Stimulated activated effector memory CD8-positive, alpha-beta T cell treated with anti-CD3 and anti-CD28 coated beads, Interleukin-12 subunit alpha, Interleukin-12 subunit beta, amount 100 ng/mL, for 72 hours (primary cell): ENCODE measurements around the gene NDUFB10.

Experiments
- ATAC-seq: fragments of 150-1000 bp; cut with Tn5 transposase; 2 replicates; pipeline ENCODE4 v1.10.0; 2021
- DNase-seq, 2 donors: peaks; one replicate each; pipeline ENCODE4 v3.0.0; 2021 to 2022; ENCODE audit warnings: low spot score in 2 of 2
- H3K27ac Mint-ChIP-seq: one replicate; pipeline ENCODE4 v1.8.0; 2022; ENCODE audit warnings: mild to moderate bottlenecking, mixed read lengths
- H3K36me3 Mint-ChIP-seq: one replicate; pipeline ENCODE4 v1.8.0; 2022; ENCODE audit warnings: mild to moderate bottlenecking, mixed read lengths
- H3K4me1 Mint-ChIP-seq: one replicate; pipeline ENCODE4 v1.8.0; 2022; ENCODE audit warnings: mixed read lengths
- H3K4me3 Mint-ChIP-seq: one replicate; pipeline ENCODE4 v1.8.0; 2022; ENCODE audit warnings: mild to moderate bottlenecking, mixed read lengths
- H3K9me3 Mint-ChIP-seq: one replicate; pipeline ENCODE4 v1.8.0; 2022; ENCODE audit warnings: mixed read lengths

The NDUFB10 gene

DNA sequence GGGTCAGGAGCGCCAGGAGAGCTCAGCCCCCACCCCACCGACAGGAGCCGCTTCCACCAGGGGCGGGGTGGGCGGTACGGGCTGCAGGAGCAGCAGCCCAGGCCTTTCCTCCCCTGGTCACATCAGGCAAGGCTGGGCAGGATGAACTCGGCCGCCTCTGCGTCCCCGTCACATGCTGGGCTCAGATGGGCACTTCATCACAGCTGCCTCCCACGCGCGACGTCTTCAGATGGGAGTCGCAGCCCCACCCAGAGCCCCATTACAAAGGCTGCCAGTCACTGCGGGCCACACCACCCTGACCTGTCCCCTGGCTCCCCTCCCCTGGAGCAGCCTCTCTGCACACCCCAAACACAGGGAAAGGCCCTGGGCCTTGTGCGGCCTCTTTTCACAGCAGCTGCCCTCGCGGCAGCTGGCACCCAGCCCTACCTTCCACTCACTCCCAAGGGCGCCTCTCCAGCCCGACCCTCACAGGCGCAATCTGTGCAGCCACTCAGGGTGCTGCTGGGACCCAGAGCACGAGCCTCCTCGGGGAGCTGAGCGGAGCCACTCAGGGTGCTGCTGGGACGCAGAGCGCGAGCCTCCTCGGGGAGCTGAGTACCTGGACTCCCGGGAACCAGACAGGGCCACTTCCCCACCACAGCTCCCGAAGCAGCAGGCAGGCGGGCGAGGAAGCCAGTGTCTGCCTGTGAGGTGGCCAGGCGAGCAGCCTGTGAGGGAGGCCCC, 45.6 kb downstream of the NDUFB10 start:
- DNase-seq (no peak), ATAC-seq (no peak)
- Mint-ChIP-seq H3K4me1 (peaks cover 50% of the 10 kb centered on the region), H3K4me3 (no peak overlapping the region), H3K36me3 (peaks cover 63% of the 10 kb centered on the region), H3K9me3 (no peaks in the 10 kb centered on the region), H3K27ac (no peak overlapping the region)

DNA sequence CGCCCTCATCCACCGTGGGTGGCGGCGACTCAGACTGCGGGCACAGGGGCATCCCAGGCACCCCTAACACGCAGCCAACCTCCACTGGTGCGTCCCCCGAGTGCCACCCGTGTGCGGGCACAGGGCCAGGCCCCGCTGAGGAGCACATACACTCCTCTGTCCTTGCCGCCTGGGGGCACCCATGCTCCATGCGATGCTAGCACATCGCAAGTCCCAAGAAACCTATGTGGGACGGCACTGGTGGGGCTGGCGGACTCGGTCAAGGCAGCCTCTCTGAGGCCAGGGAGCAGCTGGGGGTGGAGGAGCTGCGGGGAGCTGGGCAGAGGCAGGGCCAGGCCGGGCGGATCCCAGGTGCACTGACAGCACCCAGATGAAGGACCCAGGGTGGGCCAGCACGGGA, 46.3 kb downstream of the NDUFB10 start:
- peaks cover 50% of the 10 kb centered on the region for H3K4me1 Mint-ChIP-seq
- H3K27ac Mint-ChIP-seq = peak overlapping the region; percentile 93
- no peak for ATAC-seq
- no peak for DNase-seq
- peak overlapping the region; percentile 87 for H3K4me3 Mint-ChIP-seq
- no peaks in the 10 kb centered on the region for H3K9me3 Mint-ChIP-seq
- H3K36me3 Mint-ChIP-seq = peaks cover 61% of the 10 kb centered on the region

DNA sequence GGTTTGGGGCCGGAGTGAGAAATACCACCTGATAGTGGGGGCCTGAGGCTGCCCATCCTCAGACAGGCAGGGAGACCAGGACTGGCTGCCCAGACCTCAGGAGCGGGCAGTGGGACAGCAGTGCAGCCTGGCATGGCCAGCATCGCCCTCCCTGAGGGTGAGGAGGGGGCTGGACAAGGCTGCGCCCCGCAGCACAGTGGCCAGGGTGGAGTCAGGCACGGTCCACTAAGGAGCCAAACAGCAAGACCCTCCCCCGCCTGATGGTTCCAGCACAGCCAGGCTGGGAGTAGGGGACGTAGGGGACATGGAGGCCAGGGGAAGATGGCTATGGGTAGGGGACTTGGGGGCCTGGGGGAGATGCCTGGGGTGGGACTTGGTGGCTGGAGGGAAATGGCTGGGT, 47.0 kb downstream of the NDUFB10 start:
- peak overlapping the region; percentile 87 for H3K4me3 Mint-ChIP-seq
- H3K36me3 Mint-ChIP-seq = peaks cover 54% of the 10 kb centered on the region
- DNase-seq (no peak), ATAC-seq (no peak)
- H3K4me1 Mint-ChIP-seq = peaks cover 50% of the 10 kb centered on the region
- no peaks in the 10 kb centered on the region for H3K9me3 Mint-ChIP-seq
- peak overlapping the region; percentile 93 for H3K27ac Mint-ChIP-seq

DNA sequence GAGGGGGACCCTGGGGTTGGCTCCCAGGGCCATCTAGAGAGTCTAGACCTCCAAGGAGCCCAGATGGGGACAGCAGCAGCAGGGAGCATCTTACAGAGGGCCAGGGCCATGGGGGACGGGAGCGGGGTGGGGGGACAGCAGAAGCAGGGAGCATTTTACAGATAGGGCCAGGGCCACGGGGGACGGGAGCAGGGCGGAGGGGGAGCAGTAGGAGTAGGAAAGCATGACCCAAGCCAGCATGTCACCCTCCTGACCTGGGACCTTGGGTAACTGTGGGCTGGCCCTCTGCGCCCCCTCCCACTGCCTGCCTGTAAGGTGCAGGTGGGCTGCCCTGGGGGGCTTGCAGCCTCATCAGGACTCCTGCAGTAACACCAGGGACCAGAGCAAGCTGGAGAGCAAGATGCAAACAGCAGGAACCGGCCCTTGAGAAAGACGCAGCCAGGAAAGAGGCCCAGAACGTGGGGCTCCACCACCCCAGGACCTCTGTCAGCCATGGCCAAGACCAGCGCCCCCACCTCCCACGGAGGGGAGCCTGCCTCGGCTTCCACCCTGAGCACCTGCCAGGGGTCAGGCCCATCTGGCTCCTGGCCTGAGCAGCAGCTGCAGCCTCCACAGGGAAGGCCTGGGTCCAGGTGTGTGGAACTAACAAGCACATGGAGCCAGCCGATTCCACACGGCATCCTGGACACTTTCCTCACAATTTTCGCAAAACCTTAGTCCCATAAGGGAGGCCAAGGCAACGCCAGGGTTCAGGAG, 47.9 kb downstream of the NDUFB10 start:
- H3K36me3 Mint-ChIP-seq = peaks cover 48% of the 10 kb centered on the region
- ATAC-seq (no peak), DNase-seq (no peak)
- peaks cover 50% of the 10 kb centered on the region for H3K4me1 Mint-ChIP-seq
- H3K4me3 Mint-ChIP-seq = peak overlapping the region; percentile 87
- no peaks in the 10 kb centered on the region for H3K9me3 Mint-ChIP-seq
- peak overlapping the region; percentile 93 for H3K27ac Mint-ChIP-seq

DNA sequence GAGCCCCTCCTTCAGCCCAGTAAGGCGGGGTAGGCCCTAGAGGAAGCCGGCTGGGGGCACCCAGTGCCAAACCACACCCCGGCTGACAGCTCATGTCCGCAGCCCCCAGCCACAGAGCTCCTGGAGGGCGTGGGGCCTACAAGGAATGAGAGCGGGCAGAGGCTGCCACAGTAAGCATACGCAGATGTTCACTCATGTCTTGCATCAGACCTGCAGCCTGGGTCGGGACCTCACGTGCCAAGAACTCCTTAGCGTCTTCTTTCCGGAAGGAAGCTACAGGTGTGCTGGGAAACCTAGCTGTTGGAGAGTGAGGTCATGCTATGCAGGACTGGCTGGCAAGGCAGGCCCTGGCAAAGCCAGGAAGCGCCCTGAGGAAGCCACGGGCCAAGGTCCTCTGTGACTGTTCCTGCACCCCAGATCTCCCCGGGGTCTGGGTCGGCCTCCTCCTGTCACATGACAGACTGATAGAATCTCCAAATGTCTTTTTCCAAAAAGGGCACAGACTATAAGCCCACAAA, 48.7 kb downstream of the NDUFB10 start:
- Mint-ChIP-seq H3K4me1 (peaks cover 50% of the 10 kb centered on the region), H3K9me3 (no peaks in the 10 kb centered on the region), H3K4me3 (peak overlapping the region; percentile 87), H3K27ac (peak overlapping the region; percentile 93), H3K36me3 (peaks cover 39% of the 10 kb centered on the region)
- no peak for DNase-seq
- ATAC-seq = no peak

DNA sequence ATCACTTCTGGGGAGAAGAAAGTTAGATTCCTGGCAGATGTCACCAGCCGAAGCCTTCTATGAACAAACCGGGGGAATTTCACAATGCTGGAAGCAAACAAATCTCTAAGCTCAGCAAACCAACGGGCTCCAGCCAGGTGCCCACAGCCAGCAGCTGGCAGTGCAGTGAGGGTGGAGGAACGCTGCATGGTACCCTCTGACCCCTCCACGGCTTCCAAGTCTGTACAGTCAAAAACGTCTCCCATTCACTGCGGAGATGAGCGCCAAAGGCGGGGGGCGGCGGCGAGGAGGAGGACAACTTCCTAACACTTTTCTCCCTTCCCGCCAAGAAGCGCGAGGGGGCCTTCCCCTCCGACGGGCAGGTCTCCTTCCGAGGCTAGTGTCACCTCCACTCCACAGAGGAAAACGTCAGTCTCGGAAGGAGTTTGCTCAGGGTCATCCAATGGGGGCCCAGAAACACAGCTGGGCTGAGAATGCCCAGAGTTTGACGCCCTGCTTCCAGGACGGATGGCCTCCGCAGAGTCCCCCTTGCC, 49.4 kb downstream of the NDUFB10 start:
- ATAC-seq (peak; percentile 3), DNase-seq (no peak)
- peaks cover 50% of the 10 kb centered on the region for H3K4me1 Mint-ChIP-seq
- H3K27ac Mint-ChIP-seq = peak overlapping the region; percentile 93
- H3K36me3 Mint-ChIP-seq = peaks cover 33% of the 10 kb centered on the region
- H3K9me3 Mint-ChIP-seq = no peaks in the 10 kb centered on the region
- H3K4me3 Mint-ChIP-seq = peak overlapping the region; percentile 87

DNA sequence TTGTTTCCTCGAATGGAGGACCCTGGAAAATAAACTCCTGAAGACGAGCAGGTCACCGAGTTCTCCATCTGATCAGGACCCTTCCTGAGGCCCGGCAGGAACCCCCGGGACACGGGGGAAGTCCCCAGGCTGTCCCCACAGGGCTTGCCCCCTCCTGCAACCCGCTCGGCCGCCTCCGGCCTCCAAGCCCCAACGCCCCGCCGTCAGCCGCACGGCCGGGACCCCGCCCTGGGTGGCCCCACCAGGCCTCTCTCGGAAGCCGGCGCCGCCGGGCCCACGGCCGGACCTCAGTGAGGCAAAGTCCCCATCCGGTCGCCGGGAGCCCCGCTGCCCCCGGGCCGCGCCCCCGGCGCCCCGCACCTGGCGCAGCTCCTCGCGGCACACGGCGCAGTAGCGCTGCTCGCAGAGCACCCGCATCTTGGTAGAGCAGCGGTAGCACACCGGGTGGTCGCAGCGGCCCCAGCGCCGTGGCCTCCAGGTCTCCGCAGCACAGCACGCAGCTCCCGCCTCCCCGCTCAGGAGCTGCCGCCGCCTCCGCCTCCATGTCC, 49.9 kb downstream of the NDUFB10 start:
- peaks cover 46% of the 10 kb centered on the region for H3K4me1 Mint-ChIP-seq
- H3K27ac Mint-ChIP-seq = peak overlapping the region; percentile 93
- peak; percentile 58 for ATAC-seq
- peak overlapping the region; percentile 87 for H3K4me3 Mint-ChIP-seq
- DNase-seq = no peak
- H3K9me3 Mint-ChIP-seq = no peaks in the 10 kb centered on the region
- peaks cover 33% of the 10 kb centered on the region for H3K36me3 Mint-ChIP-seq

DNA sequence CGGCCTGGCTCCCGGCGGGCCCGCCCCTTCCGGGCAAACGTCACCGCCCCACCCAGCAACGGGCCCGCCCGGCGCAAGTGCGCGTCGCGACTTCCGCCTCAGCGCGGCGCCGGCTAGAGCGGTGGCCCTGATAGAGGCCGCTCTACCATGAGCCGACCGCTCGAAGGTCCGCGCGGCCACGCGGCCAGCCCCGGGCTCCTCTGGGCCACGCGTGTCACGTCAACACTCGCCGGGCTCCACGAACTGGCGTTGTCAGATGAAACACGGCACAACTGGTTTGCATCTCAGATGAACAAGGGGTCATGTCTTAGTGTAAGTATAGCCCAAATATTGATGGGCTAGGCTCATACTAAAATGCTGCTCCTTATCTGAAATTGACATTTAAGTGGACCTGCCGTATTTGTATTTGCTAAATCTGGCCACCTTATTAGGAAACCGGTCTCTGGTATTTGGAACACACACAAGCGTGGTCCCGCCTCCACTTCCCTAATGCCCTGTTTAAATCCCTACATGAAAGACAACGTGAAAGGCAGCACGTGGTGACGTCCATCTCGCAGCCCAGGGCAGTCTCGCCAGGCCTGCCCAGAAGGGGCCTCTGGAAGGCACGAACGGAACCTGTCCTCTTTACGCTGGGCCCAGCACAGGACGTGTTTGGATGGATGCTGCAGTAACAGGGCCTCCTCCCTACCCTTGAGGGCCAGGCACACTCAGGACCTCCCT, 50.6 kb downstream of the NDUFB10 start, which contains the start of gene ZNF598:
Gene ZNF598 (minus strand): TSS at position 31 of the 720 bp plus-strand sequence.
- Mint-ChIP-seq H3K4me3 (peak within 1 kb of the TSS; percentile 87), H3K9me3 (no peaks in the 10 kb centered on the region), H3K4me1 (peaks cover 39% of the 10 kb centered on the region), H3K36me3 (peaks cover 31% of the 10 kb centered on the region), H3K27ac (peak within 1 kb of the TSS; percentile 93)
- ATAC-seq (peak; percentile 97), DNase-seq (peak; percentile 72 to 83)
